Karpas-422 (cell line): ENCODE data around the gene BPIFB2. TPM values are rescaled to one million over a fixed set of nuclear protein-coding genes. Genes with fewer than 3 reads are reported as not detected.

Experiments used
- DNase-seq: peaks from one replicate; pipeline ENCODE4 v3.0.0-alpha.2; 2015
- H2AFZ ChIP-seq: fragments of 200-600 bp; sonication (generic); 2 replicates; pipeline ENCODE4 v1.6.1; 2014; ENCODE audit warnings: antibody characterized with exemption, low read length, mixed read lengths
- H3K27ac ChIP-seq: fragments of 200-600 bp; sonication (generic); 2 replicates; pipeline ENCODE4 v1.5.1; 2014; ENCODE audit warnings: mild to moderate bottlenecking, low read length, moderate library complexity
- H3K27me3 ChIP-seq: fragments of 200-600 bp; sonication (generic); 2 replicates; pipeline ENCODE4 v1.6.1; 2014; ENCODE audit warnings: low read length, mixed read lengths
- H3K36me3 ChIP-seq: fragments of 200-600 bp; sonication (generic); 2 replicates; pipeline ENCODE4 v1.6.1; 2014; ENCODE audit warnings: low read length, mixed read lengths; ENCODE audit not compliant: insufficient read depth
- H3K4me1 ChIP-seq: fragments of 200-600 bp; sonication (generic); 2 replicates; pipeline ENCODE4 v1.6.1; 2014; ENCODE audit warnings: mild to moderate bottlenecking, low read length, mixed read lengths
- H3K4me2 ChIP-seq: fragments of 200-600 bp; sonication (generic); 2 replicates; pipeline ENCODE4 v1.6.1; 2014; ENCODE audit warnings: low read length, low read depth, mild to moderate bottlenecking; ENCODE audit not compliant: poor library complexity, severe bottlenecking
- H3K4me3 ChIP-seq: fragments of 200-600 bp; sonication (generic); 2 replicates; pipeline ENCODE4 v1.5.1; 2014; ENCODE audit warnings: mild to moderate bottlenecking, antibody characterized with exemption, low read length, mixed read lengths
- H3K79me2 ChIP-seq: fragments of 200-600 bp; sonication (generic); 2 replicates; pipeline ENCODE4 v1.6.1; 2014; ENCODE audit warnings: mild to moderate bottlenecking, low read length, mixed read lengths
- H3K9ac ChIP-seq: fragments of 200-600 bp; sonication (generic); 2 replicates; pipeline ENCODE4 v1.6.0; 2014; ENCODE audit warnings: low read length
- H3K9me2 ChIP-seq: fragments of 200-600 bp; sonication (generic), shearing (Covaris generic); replicated peaks from 2 replicates; pipeline ENCODE4 v1.6.0; 2014; ENCODE audit warnings: mild to moderate bottlenecking, low read length, moderate library complexity; ENCODE audit not compliant: insufficient read depth
- H3K9me3 ChIP-seq: fragments of 300-700, 200-600 bp; sonication (generic); 2 replicates; pipeline ENCODE4 v1.6.1; 2014; ENCODE audit warnings: low read length, mixed read lengths
- H4K20me1 ChIP-seq: fragments of 200-600 bp; sonication (generic); 2 replicates; pipeline ENCODE4 v1.6.1; 2014; ENCODE audit warnings: mild to moderate bottlenecking, antibody characterized with exemption, low read length, low read depth; ENCODE audit not compliant: insufficient read depth
- total RNA-seq: library from RNA; depleted of rRNA; stranded (reverse); fragments of >200 nt; shearing (Covaris generic); gene quantifications from 2 replicates; pipeline ENCODE4 v1.2.3, GENCODE V29; 2014; ENCODE audit warnings: low replicate concordance

BPIFB2 gene
- total RNA-seq, 1 experiment from 2014 or later, result not detected

GRCh38 chr20:33030076-33030475 lies 22.6 kb downstream of the BPIFB2 start:
- DNase-seq, result no peak
- Histone ChIP-seq H3K36me3 (no peaks in the 10 kb centered on the region), H3K27ac (no peak overlapping the region), H3K4me3 (no peak overlapping the region), H4K20me1 (no peaks in the 10 kb centered on the region), H3K79me2 (no peaks in the 10 kb centered on the region), H3K27me3 (no peaks in the 10 kb centered on the region), H3K9me3 (no peaks in the 10 kb centered on the region), H3K4me1 (no peaks in the 10 kb centered on the region), H2AFZ (no peak overlapping the region), H3K9ac (no peak overlapping the region), H3K9me2 (no peaks in the 10 kb centered on the region), H3K4me2 (no peak overlapping the region)

DNA sequence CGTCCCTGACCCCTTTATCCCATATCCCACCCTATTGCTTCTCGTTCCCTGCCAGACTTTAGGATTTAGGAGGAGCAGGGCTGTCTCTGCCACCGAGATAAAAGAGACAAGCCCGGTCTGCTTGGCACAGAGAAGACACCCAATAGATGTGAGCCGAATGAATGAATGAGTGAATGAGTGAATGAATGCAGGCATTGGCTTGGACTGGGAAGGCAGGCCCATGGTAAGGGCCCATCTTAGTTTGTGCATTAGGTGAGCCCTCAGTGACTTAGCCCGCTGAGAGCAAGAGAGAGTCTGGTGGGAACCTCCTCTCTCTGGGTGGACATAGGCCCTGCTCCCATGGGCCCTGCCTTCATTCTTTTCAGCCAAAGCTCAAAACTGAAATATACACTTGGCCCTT lies 23.1 kb downstream of the BPIFB2 start:
- no peak overlapping the region for H3K4me3 ChIP-seq
- no peaks in the 10 kb centered on the region for H3K4me1 ChIP-seq
- H4K20me1 ChIP-seq, result no peaks in the 10 kb centered on the region
- H3K27ac ChIP-seq, result no peak overlapping the region
- H3K9me3 ChIP-seq, result no peaks in the 10 kb centered on the region
- no peaks in the 10 kb centered on the region for H3K36me3 ChIP-seq
- H3K9ac ChIP-seq, result no peak overlapping the region
- H3K27me3 ChIP-seq, result no peaks in the 10 kb centered on the region
- no peak overlapping the region for H2AFZ ChIP-seq
- no peaks in the 10 kb centered on the region for H3K9me2 ChIP-seq
- H3K79me2 ChIP-seq, result no peaks in the 10 kb centered on the region
- DNase-seq, result no peak
- no peak overlapping the region for H3K4me2 ChIP-seq

DNA sequence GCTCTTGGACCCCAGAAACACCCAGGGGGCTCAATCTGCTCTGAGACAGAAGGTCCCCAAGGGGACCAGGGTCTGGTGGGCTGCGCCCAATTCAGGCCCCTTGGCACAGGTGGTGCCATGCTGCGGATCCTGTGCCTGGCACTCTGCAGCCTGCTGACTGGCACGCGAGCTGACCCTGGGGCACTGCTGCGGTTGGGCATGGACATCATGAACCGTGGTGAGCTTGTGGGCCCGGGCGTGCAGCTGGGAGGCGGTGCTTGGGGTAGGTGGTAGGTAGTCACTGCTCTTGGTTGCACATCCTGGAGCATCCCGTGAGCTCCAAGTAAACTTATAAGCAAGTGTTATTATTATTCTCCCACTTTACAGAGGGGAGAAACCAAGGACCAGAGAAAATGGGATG lies 24.0 kb downstream of the BPIFB2 start, which contains the start of gene BPIFB6:
Gene BPIFB6 (plus strand): TSS at position 118 of the 400 bp plus-strand sequence. CDS start 0 bp downstream, at position 118.
- Histone ChIP-seq H2AFZ (no peak within 1 kb of the TSS), H3K9me3 (no peaks in the 10 kb centered on the region), H3K4me1 (no peaks in the 10 kb centered on the region), H3K36me3 (no peaks in the 10 kb centered on the region), H3K4me3 (no peak within 1 kb of the TSS), H3K9me2 (no peaks in the 10 kb centered on the region), H4K20me1 (no peaks in the 10 kb centered on the region), H3K27ac (no peak within 1 kb of the TSS), H3K27me3 (no peaks in the 10 kb centered on the region), H3K4me2 (no peak within 1 kb of the TSS), H3K79me2 (no peaks in the 10 kb centered on the region), H3K9ac (no peak within 1 kb of the TSS)
- DNase-seq, result no peak

DNA sequence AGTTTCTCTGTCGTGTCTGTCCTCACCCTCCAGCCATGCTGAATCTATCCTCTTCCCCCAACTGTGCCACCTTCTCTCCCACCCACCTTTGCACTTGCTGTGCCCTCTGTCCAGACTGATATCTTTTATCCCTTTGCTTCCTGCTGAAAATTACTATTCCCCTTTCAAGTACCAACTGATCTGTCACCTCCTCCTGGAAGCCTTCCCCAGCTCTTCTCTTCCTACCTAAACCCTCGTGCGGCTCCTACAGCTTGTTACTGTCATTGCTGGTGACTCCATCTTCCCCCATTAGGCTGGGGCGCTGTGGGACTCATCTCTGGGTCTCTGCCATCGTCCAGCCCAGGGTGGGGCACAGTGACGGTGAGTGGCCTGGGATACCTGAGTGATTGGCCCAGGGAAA lies 25.1 kb downstream of the BPIFB2 start:
- Histone ChIP-seq H2AFZ (no peak overlapping the region), H3K4me1 (no peaks in the 10 kb centered on the region), H3K9me3 (no peaks in the 10 kb centered on the region), H3K9me2 (no peaks in the 10 kb centered on the region), H3K27ac (no peak overlapping the region), H3K9ac (no peak overlapping the region), H3K79me2 (no peaks in the 10 kb centered on the region), H3K36me3 (no peaks in the 10 kb centered on the region), H3K27me3 (no peaks in the 10 kb centered on the region), H3K4me3 (no peak overlapping the region), H3K4me2 (no peak overlapping the region), H4K20me1 (no peaks in the 10 kb centered on the region)
- no peak for DNase-seq

DNA sequence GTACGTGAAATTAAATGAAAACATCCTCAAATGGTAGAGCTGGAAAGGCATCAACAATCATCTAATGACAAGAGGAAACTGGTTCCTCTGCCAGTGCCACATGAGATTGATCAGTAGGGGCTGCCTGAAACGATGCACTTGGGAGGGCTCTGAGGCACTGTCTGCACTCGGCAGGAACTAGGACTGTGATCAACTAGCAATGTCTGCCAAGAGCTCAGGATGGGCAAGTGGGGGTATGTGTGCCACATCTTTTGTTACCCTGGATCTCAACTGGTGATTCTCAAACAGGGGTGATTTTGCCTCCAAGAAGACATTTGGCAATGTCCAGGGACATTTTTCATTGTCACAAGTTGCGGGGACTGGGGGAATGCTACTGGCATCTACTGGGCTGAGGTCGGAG lies 25.9 kb downstream of the BPIFB2 start:
- no peak overlapping the region for H3K27ac ChIP-seq
- H2AFZ ChIP-seq, result no peak overlapping the region
- no peaks in the 10 kb centered on the region for H3K27me3 ChIP-seq
- H3K9me2 ChIP-seq, result no peaks in the 10 kb centered on the region
- no peaks in the 10 kb centered on the region for H3K36me3 ChIP-seq
- no peaks in the 10 kb centered on the region for H3K79me2 ChIP-seq
- no peak overlapping the region for H3K4me2 ChIP-seq
- H3K9ac ChIP-seq, result no peak overlapping the region
- H3K4me3 ChIP-seq, result no peak overlapping the region
- no peaks in the 10 kb centered on the region for H3K4me1 ChIP-seq
- H3K9me3 ChIP-seq, result no peaks in the 10 kb centered on the region
- H4K20me1 ChIP-seq, result no peaks in the 10 kb centered on the region
- no peak for DNase-seq

DNA sequence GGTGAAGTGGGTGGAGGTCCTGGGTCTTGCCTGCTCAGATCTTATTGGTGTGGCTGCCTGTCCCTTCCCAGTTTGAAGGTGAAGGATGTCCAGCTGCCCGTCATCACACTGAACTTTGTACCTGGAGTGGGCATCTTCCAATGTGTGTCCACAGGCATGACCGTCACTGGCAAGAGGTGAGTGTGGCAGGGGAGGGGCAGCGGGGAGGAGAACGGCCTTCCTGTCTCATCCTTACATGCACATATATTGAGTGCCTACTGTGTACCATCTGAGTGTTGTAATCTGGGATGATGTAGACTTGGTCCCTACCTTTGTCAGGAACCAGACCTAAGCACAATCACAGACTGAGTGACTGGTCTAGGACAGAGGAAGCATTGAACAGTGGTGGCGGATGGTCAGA lies 26.6 kb downstream of the BPIFB2 start:
- Histone ChIP-seq H3K27ac (no peak overlapping the region), H3K9me3 (no peaks in the 10 kb centered on the region), H3K9me2 (no peaks in the 10 kb centered on the region), H3K4me2 (no peak overlapping the region), H3K9ac (no peak overlapping the region), H3K4me3 (no peak overlapping the region), H3K36me3 (no peaks in the 10 kb centered on the region), H3K27me3 (no peaks in the 10 kb centered on the region), H2AFZ (no peak overlapping the region), H4K20me1 (no peaks in the 10 kb centered on the region), H3K4me1 (no peaks in the 10 kb centered on the region), H3K79me2 (no peaks in the 10 kb centered on the region)
- no peak for DNase-seq

- no peak for DNase-seq
- no peak overlapping the region for H3K9ac ChIP-seq
Observed at GRCh38 chr20:33034901-33035492, 27.5 kb downstream of the BPIFB2 start.

DNA sequence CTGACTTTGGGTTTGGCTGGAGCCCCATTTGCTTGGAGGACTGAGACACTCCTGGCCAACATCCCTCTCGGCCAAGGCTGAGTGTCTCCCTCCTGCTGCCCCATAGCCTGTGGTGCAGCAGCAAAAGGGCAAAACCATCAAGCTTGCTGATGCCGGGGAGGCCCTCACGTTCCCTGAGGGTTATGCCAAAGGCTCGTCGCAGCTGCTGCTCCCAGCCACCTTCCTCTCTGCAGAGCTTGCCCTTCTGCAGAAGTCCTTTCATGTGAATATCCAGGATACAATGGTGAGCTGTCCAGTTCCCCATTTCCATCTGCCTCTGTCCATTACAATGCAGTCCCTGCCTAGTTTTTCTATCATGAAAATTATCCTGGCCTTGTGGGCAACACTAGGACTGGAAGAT lies 30.0 kb downstream of the BPIFB2 start:
- no peak overlapping the region for H3K27ac ChIP-seq
- no peaks in the 10 kb centered on the region for H3K4me1 ChIP-seq
- no peaks in the 10 kb centered on the region for H3K9me3 ChIP-seq
- H3K9ac ChIP-seq, result no peak overlapping the region
- H2AFZ ChIP-seq, result no peak overlapping the region
- H3K9me2 ChIP-seq, result no peaks in the 10 kb centered on the region
- H4K20me1 ChIP-seq, result no peaks in the 10 kb centered on the region
- H3K36me3 ChIP-seq, result no peaks in the 10 kb centered on the region
- no peaks in the 10 kb centered on the region for H3K79me2 ChIP-seq
- DNase-seq, result no peak
- H3K4me3 ChIP-seq, result no peak overlapping the region
- H3K27me3 ChIP-seq, result no peaks in the 10 kb centered on the region
- H3K4me2 ChIP-seq, result no peak overlapping the region

More at GRCh38 chr20:33034901-33035492, 27.5 kb downstream of the BPIFB2 start:
- Histone ChIP-seq H3K36me3 (no peaks in the 10 kb centered on the region), H4K20me1 (no peaks in the 10 kb centered on the region), H2AFZ (no peak overlapping the region), H3K27me3 (no peaks in the 10 kb centered on the region), H3K4me2 (no peak overlapping the region), H3K9me3 (no peaks in the 10 kb centered on the region), H3K4me1 (no peaks in the 10 kb centered on the region), H3K9me2 (no peaks in the 10 kb centered on the region), H3K79me2 (no peaks in the 10 kb centered on the region), H3K27ac (no peak overlapping the region), H3K4me3 (no peak overlapping the region)
